ENCODE results near the gene MGAT1. TPM values are rescaled to one million over a fixed set of nuclear protein-coding genes. Genes with fewer than 3 reads are reported as not detected.

The MGAT1 gene
- polyA plus RNA-seq, 1 donor = 70.7 TPM

- no peak for DNase-seq (ENCODE audit: low read depth)
Observed at GRCh38 chr5:180823940-180824629, 21.5 kb upstream of the MGAT1 start.

- DNase-seq (ENCODE audit: low read depth) = no peak
Observed at GRCh38 chr5:180823346-180823745, 20.7 kb upstream of the MGAT1 start.

GRCh38 chr5:180821538-180821937 is 18.9 kb upstream of the MGAT1 start:
- DNase-seq (ENCODE audit: low read depth) = no peak

DNA sequence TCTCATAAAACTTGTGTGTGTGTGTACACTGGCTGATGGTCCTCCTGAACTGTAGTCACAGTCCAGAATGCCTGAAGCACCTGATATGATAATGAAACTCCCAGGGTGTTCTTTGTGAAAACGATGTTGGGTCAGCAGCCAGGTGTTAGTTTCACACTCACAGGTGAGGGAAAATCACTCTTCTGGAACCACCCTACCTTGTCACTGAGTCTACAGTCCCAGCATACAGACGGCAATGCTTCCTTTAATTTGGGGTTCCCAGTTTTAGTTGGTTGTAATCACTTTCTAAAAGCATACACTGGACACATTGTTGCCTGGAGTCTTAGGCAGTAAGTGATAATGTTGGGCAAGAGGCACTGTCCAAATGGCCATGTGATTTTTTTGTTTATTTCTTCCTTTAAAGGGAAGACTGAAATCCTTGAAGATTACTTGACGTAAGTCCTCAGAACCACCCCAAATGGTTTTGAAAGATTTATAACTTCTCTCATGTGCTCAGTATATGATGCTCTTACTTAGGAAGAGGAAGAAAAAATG is 18.2 kb upstream of the MGAT1 start:
- no peak for DNase-seq (ENCODE audit: low read depth)

GRCh38 chr5:180818677-180819341 is 16.2 kb upstream of the MGAT1 start:
- DNase-seq (ENCODE audit: low read depth) = no peak

DNA sequence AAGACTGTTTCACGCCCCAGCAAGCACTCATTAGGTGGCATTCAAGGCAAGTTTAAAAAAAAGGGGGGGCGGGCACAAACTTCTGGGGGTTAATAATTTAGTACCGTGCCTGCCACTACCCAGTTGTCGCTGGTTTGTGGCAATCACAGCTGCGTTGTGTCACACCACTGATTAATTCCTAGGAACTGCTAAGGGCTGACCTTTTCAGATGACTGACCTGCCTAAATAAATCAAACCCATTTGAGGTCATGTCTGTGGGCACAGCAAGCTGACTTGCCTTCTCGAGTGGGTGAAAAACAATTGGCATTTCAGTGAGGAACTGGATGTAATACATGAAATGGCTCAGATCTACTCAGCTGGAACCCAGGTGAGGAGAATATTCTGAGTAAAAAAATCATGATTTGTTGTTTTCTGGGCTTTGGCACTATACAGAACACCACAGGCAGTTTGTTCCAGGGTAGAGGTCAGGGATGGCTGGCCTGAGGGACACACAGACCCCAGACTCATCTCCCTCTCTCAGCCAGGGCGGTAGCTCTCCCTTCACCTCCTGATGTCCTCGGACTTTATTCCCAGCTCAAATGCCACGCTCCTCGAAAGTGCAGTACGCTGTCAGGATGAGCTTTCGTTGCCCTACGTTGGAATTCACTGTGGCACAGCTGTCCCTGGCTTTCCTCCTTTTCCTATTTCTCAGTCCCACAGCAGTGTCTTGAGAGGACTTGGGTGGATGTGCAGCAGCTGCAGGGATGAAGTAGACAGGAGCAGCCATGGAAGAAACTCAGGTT is 15.5 kb upstream of the MGAT1 start:
- no peak for DNase-seq (ENCODE audit: low read depth)

- DNase-seq (ENCODE audit: low read depth) = no peak
Observed at GRCh38 chr5:180816608-180817534, 14.3 kb upstream of the MGAT1 start.

- no peak for DNase-seq (ENCODE audit: low read depth)
Observed at GRCh38 chr5:180815293-180815917, 12.8 kb upstream of the MGAT1 start.

DNA sequence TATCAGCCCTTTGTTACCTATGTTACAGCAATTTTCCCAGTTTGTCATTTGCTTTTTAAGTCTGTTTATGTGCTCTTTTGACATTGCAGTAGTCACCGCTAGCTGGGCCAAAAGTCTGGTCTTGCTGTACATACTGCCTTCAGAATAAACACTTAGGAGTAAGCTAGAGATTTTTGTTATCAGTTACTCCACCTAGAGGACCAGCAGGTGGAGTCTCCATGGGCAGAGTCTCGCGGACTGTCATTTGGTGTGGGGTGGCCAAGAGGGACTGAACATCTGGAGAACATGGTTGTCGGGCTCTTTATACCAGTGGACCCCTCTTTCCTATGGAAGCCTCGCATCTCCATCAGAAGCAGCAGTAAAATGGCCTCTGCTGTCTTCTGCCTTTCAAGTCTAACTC is 10.8 kb upstream of the MGAT1 start:
- DNase-seq (ENCODE audit: low read depth) = no peak

DNA sequence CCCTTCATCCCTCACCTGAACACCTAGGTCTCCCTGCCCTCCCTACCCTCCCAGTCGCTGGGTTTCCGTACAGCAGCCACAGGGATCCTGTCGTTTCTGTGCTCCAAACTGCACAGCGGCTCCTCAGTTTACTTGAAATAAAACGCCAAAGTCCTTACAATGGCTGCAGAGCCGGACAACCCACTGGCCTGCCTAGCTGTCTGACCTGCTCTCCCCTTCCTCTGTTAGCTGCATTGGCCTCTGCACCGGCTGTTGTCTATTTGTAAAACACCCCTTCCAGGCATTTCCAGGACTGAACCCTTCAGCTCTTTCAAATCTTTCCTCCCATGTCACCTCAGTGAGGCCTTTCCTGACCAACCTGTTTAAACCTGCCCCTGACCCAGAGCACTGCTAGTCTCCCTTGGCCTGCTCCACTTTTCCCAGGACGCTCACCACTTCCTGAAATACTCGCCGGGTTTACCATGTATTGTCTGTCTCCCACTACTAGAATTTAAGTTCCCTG is 9.1 kb upstream of the MGAT1 start:
- no peak for DNase-seq (ENCODE audit: low read depth)

GRCh38 chr5:180810959-180811622 is 8.5 kb upstream of the MGAT1 start:
- DNase-seq (ENCODE audit: low read depth) = no peak

GRCh38 chr5:180810210-180810958 is 7.8 kb upstream of the MGAT1 start:
- no peak for DNase-seq (ENCODE audit: low read depth)

- DNase-seq (ENCODE audit: low read depth) = no peak
Observed at GRCh38 chr5:180809403-180810209, 7.0 kb upstream of the MGAT1 start.

DNA sequence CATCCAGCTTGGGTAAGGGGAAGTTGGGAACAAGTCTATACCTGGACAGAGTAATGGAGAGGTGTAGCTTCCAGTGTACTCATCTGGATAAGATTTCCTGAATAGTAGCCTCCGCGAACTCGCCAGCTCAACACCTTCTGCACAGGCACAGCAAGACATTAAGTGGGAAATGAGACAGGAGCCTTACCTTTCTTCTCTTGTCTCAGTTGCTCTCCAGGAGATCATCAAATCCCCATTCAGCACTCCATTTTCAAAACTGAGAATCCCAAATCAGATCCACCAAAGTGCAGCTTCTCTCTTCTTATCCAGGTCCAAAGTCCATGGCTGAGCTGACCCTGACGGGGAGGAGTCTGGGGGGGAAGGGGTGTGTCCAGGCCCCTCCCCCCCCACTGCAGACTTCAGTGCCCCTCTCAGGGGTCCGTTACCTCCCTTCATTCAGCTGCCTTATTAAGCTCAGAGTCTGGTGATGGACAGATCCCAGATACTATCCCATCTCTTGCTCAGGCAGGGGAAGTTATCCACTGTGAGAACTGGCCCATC is 5.9 kb upstream of the MGAT1 start:
- no peak for DNase-seq (ENCODE audit: low read depth)

DNA sequence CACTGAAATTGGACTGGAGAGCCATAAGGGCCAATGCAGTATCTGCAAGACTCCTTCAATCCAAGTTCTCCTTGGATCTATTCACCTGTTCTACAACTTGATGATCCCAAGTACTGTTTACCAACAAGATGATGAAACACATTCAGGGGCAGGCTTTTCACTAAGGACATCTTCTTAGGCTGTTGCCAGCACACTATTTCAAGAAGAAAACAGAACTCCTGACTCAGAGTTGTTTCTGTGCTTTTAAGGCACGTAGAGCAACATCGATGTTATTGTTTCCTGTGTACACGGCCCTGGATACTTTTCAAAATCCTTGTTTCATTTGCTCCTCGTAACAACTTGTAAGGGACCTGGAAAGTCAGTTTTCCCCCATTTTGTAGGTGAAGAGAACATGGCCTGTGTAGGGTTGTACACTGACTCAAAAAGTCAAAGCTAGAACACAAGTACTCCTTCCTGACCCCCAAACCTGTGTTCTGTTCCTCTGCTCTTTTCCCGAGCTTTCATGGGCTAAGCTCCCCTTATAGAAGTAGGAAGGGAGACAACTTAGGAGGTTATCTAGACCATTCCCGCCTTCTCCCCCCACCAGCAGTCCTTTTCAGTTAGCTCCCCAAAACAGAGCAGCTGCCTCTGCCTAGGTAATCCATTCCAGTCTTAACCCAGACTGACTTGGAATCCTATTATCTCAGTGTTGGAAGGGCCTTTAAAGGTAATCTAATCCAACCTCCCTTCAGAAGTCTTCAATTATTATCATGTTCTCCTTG is 5.2 kb upstream of the MGAT1 start:
- DNase-seq (ENCODE audit: low read depth) = no peak

GRCh38 chr5:180807046-180807445 is 4.4 kb upstream of the MGAT1 start:
- DNase-seq (ENCODE audit: low read depth) = no peak

- DNase-seq (ENCODE audit: low read depth) = no peak
Observed at GRCh38 chr5:180806351-180807011, 3.9 kb upstream of the MGAT1 start.
